ENCODE results near the gene HPCAL1. TPM values are rescaled to one million over a fixed set of nuclear protein-coding genes. Genes with fewer than 3 reads are reported as not detected.

HPCAL1 gene
- total and polyA plus RNA-seq, 2 donors (not counting 1 experiment from before 2014, with no cell fraction given): 60.3 to 65.1 TPM

DNA sequence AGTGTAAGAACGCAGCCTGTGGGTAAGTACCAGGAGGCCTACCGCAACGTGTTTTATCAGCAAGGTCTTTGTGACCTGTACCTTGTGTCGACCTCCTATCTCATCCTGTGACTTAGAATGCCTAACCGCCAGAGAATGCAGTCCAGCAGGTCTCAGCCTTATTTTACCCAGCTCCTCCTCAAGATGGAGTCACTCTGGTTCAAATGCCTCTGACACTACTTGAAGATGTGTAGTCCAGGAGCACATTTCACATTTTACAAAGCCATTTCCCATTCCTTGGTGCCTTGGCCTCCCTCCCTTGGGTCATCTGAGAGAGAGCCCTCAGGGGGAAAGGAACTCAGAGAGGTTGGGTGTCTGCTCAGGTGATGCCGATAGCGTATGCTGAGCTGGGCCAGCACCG is 6.6 kb upstream of the HPCAL1 start:
- Mint-ChIP-seq H3K27ac (no peak overlapping the region), H3K27me3 (no peaks in the 10 kb centered on the region), H3K4me1 (peaks cover 21% of the 10 kb centered on the region), H3K4me3 (no peak overlapping the region), H3K9me3 (ENCODE audit: insufficient read depth) (peaks cover 2% of the 10 kb centered on the region)
- peaks cover 0 to 8% (median 6%) of the 10 kb centered on the region in 3 donors for H3K9me3 ChIP-seq (ENCODE audit: control extremely low read depth in 1 of 3, control insufficient read depth in 2 of 3, insufficient read depth in 1 of 3, low read length in 2 of 3)
- no peak for TF ChIP-seq EZH2 (IDR thresholded peaks at IDR 0.05; ENCODE audit: borderline replicate concordance, insufficient read depth, low read depth, low read length, poor library complexity, severe bottlenecking)
- TF ChIP-seq, protein P1, sequence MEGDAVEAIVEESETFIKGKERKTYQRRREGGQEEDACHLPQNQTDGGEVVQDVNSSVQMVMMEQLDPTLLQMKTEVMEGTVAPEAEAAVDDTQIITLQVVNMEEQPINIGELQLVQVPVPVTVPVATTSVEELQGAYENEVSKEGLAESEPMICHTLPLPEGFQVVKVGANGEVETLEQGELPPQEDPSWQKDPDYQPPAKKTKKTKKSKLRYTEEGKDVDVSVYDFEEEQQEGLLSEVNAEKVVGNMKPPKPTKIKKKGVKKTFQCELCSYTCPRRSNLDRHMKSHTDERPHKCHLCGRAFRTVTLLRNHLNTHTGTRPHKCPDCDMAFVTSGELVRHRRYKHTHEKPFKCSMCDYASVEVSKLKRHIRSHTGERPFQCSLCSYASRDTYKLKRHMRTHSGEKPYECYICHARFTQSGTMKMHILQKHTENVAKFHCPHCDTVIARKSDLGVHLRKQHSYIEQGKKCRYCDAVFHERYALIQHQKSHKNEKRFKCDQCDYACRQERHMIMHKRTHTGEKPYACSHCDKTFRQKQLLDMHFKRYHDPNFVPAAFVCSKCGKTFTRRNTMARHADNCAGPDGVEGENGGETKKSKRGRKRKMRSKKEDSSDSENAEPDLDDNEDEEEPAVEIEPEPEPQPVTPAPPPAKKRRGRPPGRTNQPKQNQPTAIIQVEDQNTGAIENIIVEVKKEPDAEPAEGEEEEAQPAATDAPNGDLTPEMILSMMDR (IDR thresholded peaks at IDR 0.05): no peak
- no peaks in the 10 kb centered on the region for H3K27me3 ChIP-seq (replicated peaks in 1 of 4; ENCODE audit: control extremely low read depth in 1 of 4, control insufficient read depth in 3 of 4, insufficient read depth in 4 of 4, low read length in 3 of 4)
- ChIA-PET POLR2A (no interaction called here), CTCF (interaction anchor here (1.7 to 2.2 kb wide), 2 partner anchors 113 to 139 kb away, joined by 7 to 9 read pairs; no protein-coding TSS in a partner anchor)
- no peaks in the 10 kb centered on the region for H3K36me3 ChIP-seq (replicated peaks in 1 of 2; ENCODE audit: control extremely low read depth in 1 of 2, control insufficient read depth in 1 of 2, extremely low read depth in 1 of 2, insufficient read depth in 2 of 2, low read length in 1 of 2)
- H3K4me3 ChIP-seq (ENCODE audit: control extremely low read depth in 1 of 5, extremely low read depth in 1 of 5, insufficient read depth in 1 of 5, low read depth in 2 of 5, low read length in 4 of 5): no peak overlapping the region
- ATAC-seq (ENCODE audit: low read depth) (no peak), DNase-seq (no peak)
- no peaks in the 10 kb centered on the region for H3K79me2 ChIP-seq (ENCODE audit: control insufficient read depth, insufficient read depth, low read length)
- intact Hi-C loops (cut with micrococcal nuclease): no loop called here
- H4K20me1 ChIP-seq (ENCODE audit: control insufficient read depth, insufficient read depth, low read length, poor library complexity, severe bottlenecking): no peaks in the 10 kb centered on the region
- WGBS (ENCODE audit: insufficient coverage): 96% methylated on average over 8 of the region's 8 CpGs
- no peak overlapping the region for H3K4me2 ChIP-seq (replicated peaks; ENCODE audit: low read depth, low read length, poor library complexity, severe bottlenecking)
- H3K4me1 ChIP-seq (ENCODE audit: control insufficient read depth in 2 of 2, insufficient read depth in 2 of 2, low read length in 2 of 2): peaks cover 10 to 18% of the 10 kb centered on the region in 2 donors
- no peak overlapping the region for H2AFZ ChIP-seq (ENCODE audit: insufficient read depth, low read depth, low read length, poor library complexity, severe bottlenecking)
- H3K9ac ChIP-seq (ENCODE audit: low read length): no peak overlapping the region
- no peak overlapping the region for H3K27ac ChIP-seq (ENCODE audit: low read length in 2 of 2)

DNA sequence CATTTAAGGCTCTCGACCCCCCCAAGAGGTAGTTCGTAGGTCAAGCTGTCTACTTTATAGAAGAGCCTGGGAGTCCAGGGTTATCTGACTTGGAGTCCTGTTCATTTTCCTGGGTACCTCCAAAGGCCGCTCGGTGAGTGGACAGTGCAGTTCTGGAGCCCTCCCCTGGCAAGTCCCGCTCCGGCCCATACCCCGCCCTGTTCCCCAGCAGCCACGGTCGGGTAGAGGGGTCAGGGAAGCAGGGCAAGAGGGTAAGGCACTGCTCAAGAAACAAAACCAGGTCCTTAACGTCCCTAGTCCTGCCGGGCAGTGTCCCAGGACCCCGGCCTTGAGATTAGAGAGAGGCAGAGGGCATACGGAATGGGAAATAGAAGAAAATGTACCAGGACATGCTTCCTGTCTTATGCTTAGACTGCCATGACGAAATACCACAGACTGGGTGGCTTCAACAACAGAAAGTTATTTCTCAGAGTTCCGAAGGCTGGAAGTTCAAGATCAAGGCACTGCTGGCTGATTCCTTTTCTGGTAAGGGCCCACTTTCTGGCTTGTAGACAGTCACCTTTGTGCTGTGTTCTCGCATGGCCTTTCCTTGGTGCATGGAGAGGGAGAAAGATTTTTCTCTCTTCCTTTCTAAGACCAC is 5.4 kb upstream of the HPCAL1 start:
- no peak overlapping the region for H3K9ac ChIP-seq (ENCODE audit: low read length)
- no peaks in the 10 kb centered on the region for H3K27me3 ChIP-seq (replicated peaks in 1 of 4; ENCODE audit: control extremely low read depth in 1 of 4, control insufficient read depth in 3 of 4, insufficient read depth in 4 of 4, low read length in 3 of 4)
- Mint-ChIP-seq H3K4me1 (peaks cover 26% of the 10 kb centered on the region), H3K27ac (peak overlapping the region; percentile 71), H3K9me3 (ENCODE audit: insufficient read depth) (peaks cover 2% of the 10 kb centered on the region), H3K27me3 (no peaks in the 10 kb centered on the region), H3K4me3 (no peak overlapping the region)
- no peak overlapping the region for H2AFZ ChIP-seq (ENCODE audit: insufficient read depth, low read depth, low read length, poor library complexity, severe bottlenecking)
- TF ChIP-seq, protein P1 (IDR thresholded peaks at IDR 0.05): no peak
- no peak for TF ChIP-seq EZH2 (IDR thresholded peaks at IDR 0.05; ENCODE audit: borderline replicate concordance, insufficient read depth, low read depth, low read length, poor library complexity, severe bottlenecking)
- no peaks in the 10 kb centered on the region for H3K36me3 ChIP-seq (replicated peaks in 1 of 2; ENCODE audit: control extremely low read depth in 1 of 2, control insufficient read depth in 1 of 2, extremely low read depth in 1 of 2, insufficient read depth in 2 of 2, low read length in 1 of 2)
- no peak overlapping the region for H3K4me2 ChIP-seq (replicated peaks; ENCODE audit: low read depth, low read length, poor library complexity, severe bottlenecking)
- no peak overlapping the region for H3K4me3 ChIP-seq (ENCODE audit: control extremely low read depth in 1 of 5, extremely low read depth in 1 of 5, insufficient read depth in 1 of 5, low read depth in 2 of 5, low read length in 4 of 5)
- H3K4me1 ChIP-seq (ENCODE audit: control insufficient read depth in 2 of 2, insufficient read depth in 2 of 2, low read length in 2 of 2): peaks cover 16 to 29% of the 10 kb centered on the region in 2 donors
- no peaks in the 10 kb centered on the region for H4K20me1 ChIP-seq (ENCODE audit: control insufficient read depth, insufficient read depth, low read length, poor library complexity, severe bottlenecking)
- intact Hi-C loops (cut with micrococcal nuclease): no loop called here
- DNase-seq: no peak
- POLR2A ChIA-PET: interaction anchor here (0.8 kb wide), 1 partner anchor 111 kb away, joined by 7 read pairs; no protein-coding TSS in a partner anchor
- H3K79me2 ChIP-seq (ENCODE audit: control insufficient read depth, insufficient read depth, low read length): no peaks in the 10 kb centered on the region
- no peak for ATAC-seq (ENCODE audit: low read depth)
- CTCF ChIA-PET: interaction anchor here (1.4 to 2.2 kb wide), 4 partner anchors 111 to 172 kb away, joined by 4 to 25 read pairs (median 10); no protein-coding TSS in a partner anchor
- WGBS (ENCODE audit: insufficient coverage): 91% methylated on average over 14 of the region's 16 CpGs
- H3K27ac ChIP-seq (ENCODE audit: low read length in 2 of 2): no peak overlapping the region
- peaks cover 0 to 8% (median 6%) of the 10 kb centered on the region in 3 donors for H3K9me3 ChIP-seq (ENCODE audit: control extremely low read depth in 1 of 3, control insufficient read depth in 2 of 3, insufficient read depth in 1 of 3, low read length in 2 of 3)
